ENCODE data around the gene SPDYE2B. TPM values are rescaled to one million over a fixed set of nuclear protein-coding genes. Genes with fewer than 3 reads are reported as not detected.
"Not testable (repeated sequence)": the region's sequence is repeated elsewhere in the genome, so short reads cannot be mapped to it uniquely, and the experiment has no call there.

Gene SPDYE2B
- total and polyA plus RNA-seq, 11 donors = not detected

DNA sequence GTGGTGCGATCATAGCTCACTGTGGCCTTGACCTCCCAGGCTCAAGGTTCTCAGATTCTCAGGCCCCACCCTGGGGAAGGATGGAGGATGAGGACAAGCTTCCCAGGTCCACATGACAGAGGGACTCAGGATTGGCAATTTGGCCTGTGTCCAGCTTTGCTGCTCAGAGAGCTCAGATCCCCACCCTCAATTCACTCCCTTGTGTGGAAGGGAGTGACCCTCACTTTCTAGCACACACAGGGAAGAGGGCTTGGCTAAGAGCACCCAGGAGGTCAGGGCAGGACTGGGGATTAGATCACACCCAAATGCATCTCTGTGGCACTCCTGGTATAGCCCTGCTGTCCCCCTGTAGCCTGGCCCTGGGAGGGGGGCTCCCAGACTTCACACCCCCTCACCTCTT, 6.7 kb upstream of the SPDYE2B start:
- DNase-seq; H3K27ac ChIP-seq; ATAC-seq; H3K4me1 ChIP-seq; H3K36me3 ChIP-seq; H3K27me3 ChIP-seq; H3K9me3 ChIP-seq; H3K4me3 ChIP-seq; intact Hi-C loops (cut with DNase I): not testable (repeated sequence)
- WGBS, 4 donors = 71% methylated on average over 1 of the region's 1 CpG; no CpG with 5 or more reads in 3 of the 4 donors

DNA sequence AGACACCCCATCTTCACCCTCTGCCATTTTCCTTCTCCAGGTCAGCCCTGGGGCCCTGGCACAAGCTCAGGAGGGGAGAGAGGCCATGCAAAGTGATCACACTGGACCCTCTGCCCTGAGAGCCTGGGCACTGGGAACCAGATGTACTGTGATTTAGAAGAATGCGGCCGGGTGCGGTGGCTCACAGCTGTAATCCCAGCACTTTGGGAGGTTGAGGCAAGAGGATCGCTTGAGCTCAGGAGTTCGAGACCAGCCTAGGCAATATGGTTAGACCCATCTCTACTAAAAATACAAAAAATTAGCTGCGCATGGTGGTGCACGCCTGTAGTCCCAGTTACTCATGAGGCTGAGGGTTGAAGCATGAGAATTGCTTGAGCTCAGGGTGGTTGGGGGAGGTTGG, 2.3 kb upstream of the SPDYE2B start:
- intact Hi-C loops (cut with DNase I); H3K27me3 ChIP-seq; H3K36me3 ChIP-seq; H3K4me3 ChIP-seq; H3K4me1 ChIP-seq; H3K27ac ChIP-seq; H3K9me3 ChIP-seq: not testable (repeated sequence)
- ATAC-seq (peak in 1 of 4 donors; percentile 6), DNase-seq (peak in 1 of 5 donors; percentile 50)
- 91 to 99% (median 96%) methylated on average over 5 to 6 of the region's 7 CpGs for WGBS, 4 donors

- H3K9me3 ChIP-seq; H3K27me3 ChIP-seq; H3K36me3 ChIP-seq; H3K4me1 ChIP-seq; H3K27ac ChIP-seq; ATAC-seq; intact Hi-C loops (cut with DNase I); H3K4me3 ChIP-seq; DNase-seq: not testable (repeated sequence)
- 69 to 90% (median 73%) methylated on average over 4 of the region's 11 CpGs; no CpG with 5 or more reads in 1 of the 4 donors for WGBS, 4 donors
These were observed 14.6 kb downstream of the SPDYE2B start for GRCh38 chr7:102664765-102665164.

DNA sequence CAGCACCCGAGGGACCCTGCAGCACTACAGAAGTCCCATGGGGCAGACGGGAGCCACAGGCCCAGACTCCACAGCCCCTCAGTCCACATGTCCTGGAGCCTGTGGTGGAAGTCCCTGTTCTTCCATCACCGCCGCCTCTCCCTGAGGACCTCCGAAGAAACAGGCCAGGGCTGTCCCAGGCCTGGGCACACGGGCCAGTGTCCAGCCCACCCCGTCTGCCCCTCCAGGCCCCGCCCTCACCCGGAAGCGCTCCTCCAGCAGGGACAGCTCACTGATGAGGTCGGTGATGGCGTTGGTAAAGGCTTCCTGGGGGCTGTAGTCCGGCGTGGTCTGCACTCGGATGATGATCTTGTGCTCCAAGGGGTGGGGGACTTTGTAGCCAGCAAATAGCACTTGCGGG, 16.7 kb downstream of the SPDYE2B start:
- DNase-seq; H3K4me1 ChIP-seq; H3K27me3 ChIP-seq; H3K36me3 ChIP-seq; H3K4me3 ChIP-seq; intact Hi-C loops (cut with DNase I); H3K9me3 ChIP-seq; H3K27ac ChIP-seq: not testable (repeated sequence)
- WGBS, 4 donors = no CpG with 5 or more reads among the region's 16 CpGs
- ATAC-seq = peak in 1 of 4 donors; percentile 6

GRCh38 chr7:102667523-102667922, 17.4 kb downstream of the SPDYE2B start:
- H3K4me3 ChIP-seq; H3K4me1 ChIP-seq; intact Hi-C loops (cut with DNase I); H3K27me3 ChIP-seq; H3K27ac ChIP-seq; ATAC-seq; H3K9me3 ChIP-seq; H3K36me3 ChIP-seq: not testable (repeated sequence)
- peak in 2 of 5 donors; percentile 10 to 12 for DNase-seq
- 77 to 92% methylated on average over 8 to 9 of the region's 14 CpGs; no CpG with 5 or more reads in 2 of the 4 donors for WGBS, 4 donors

DNA sequence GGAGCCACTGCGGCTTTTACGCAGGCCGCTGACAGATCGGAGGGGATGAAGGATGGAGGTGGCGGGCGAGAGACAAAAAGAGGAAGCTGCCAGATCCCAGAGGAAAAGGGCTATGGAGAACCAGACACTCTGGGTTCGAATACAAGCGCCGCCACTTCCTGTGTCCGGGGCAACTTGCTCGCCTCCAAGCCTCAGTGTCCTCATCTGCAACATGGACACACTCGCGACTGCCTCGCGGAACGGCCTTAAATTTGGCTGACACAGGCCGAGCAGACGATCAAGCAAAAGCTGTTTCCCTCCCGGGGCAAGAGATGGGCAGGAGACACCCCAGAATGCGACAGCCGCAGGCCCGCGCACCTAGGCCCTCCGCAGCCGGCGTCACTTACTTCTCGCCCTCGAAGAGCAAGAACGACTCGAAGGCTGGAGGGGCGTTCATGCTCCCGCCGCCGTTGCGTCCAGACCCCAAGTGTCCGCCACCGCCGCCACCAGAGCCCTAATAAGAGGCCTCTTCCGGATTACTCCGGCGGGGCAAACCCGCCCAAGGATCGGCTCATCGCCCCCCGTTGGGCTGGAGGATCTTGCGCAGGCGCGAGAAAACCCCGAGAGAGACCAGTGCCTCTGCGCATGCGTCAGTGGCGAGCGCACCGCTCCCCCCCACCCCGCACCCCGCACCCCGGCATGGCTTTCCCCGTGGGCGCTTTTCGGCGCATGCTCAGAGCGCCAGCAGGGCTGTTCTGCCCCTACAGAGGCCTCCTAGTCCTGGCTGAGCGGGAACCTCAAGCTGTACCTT, 21.2 kb downstream of the SPDYE2B start, which contains the start of gene POLR2J2:
Gene POLR2J2 (minus strand): TSS at position 498 of the 790 bp plus-strand sequence. CDS start 62 bp downstream, at position 436.
- DNase-seq (peak in 4 of 5 donors; percentile 17 to 96 (median 88)), ATAC-seq (peak; percentile 73 to 91 (median 76))
- Histone ChIP-seq H3K27ac (peak within 1 kb of the TSS in 5 of 12 donors; percentile 22 to 76 (median 46)), H3K4me3 (peak within 1 kb of the TSS in 10 of 12 donors; percentile 30 to 68 (median 54))
- H3K36me3 ChIP-seq; H3K27me3 ChIP-seq; H3K9me3 ChIP-seq; H3K4me1 ChIP-seq; intact Hi-C loops (cut with DNase I): not testable (repeated sequence)
- WGBS, 4 donors = 0 to 1% methylated on average over 12 to 44 of the region's 63 CpGs; no CpG with 5 or more reads in 2 of the 4 donors
- TF ChIP-seq CTCF (IDR thresholded peaks at IDR 0.05) = peak in 2 of 12 donors; percentile 15 to 30

DNA sequence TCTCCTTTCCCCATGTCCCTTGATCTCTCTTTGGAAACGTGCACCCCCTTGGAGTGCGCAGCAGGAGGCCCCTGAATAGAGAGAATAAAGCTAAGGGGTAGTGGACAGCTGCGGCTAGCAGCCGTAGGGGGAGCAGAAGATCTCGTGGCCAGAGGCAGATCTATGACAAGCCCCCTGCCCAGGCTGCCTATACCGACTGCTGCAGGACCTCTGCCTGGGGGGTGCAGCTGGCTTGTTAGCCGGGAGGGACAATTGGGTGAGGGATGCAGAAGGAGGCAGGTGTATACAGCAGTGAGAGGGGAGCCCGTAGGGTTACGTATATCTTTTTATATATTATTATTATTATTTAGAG, 21.8 kb downstream of the SPDYE2B start:
- peak overlapping the region in 6 of 12 donors; percentile 48 to 68 (median 58) for H3K4me3 ChIP-seq
- H3K36me3 ChIP-seq; DNase-seq; H3K9me3 ChIP-seq; intact Hi-C loops (cut with DNase I); H3K27me3 ChIP-seq; H3K27ac ChIP-seq; H3K4me1 ChIP-seq: not testable (repeated sequence)
- peak in 1 of 4 donors; percentile 1 for ATAC-seq
- no CpG with 5 or more reads among the region's 9 CpGs for WGBS, 4 donors

DNA sequence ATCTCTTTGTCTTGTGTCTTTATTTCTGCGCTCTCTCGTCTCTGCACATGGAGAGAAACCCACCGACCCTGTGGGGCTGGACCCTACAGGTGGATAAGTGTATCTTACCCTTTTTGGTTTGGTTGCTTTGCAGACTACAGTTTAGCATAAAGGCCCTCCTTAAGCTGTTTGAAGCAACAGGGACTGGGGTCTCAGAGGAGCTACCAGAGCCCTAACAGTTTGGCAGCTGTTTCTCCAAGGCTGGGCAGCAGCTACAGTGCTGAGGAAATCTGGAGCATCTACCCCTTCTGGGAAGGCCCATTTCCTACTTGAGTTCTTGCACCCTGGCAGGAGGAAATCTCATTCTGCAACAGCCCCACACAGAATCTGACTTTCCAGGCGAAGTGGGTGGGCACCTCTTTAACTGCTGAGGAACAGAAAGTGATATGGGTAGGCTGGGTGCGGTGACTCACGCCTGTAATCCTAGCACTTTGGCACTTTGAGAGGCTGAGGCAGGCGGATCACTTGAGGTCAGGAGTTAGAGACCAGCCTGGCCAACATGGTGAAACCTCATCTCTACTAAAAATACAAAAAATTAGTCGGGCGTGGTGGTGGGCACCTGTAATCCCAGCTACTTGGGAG, 23.4 kb downstream of the SPDYE2B start:
- H3K36me3 ChIP-seq; DNase-seq; H3K27me3 ChIP-seq; H3K4me1 ChIP-seq; intact Hi-C loops (cut with DNase I); H3K4me3 ChIP-seq; H3K27ac ChIP-seq; H3K9me3 ChIP-seq; ATAC-seq: not testable (repeated sequence)
- no CpG with 5 or more reads among the region's 9 CpGs for WGBS, 4 donors

GRCh38 chr7:102675545-102675944, 25.4 kb downstream of the SPDYE2B start:
- 83 to 91% methylated on average over 1 of the region's 2 CpGs; no CpG with 5 or more reads in 2 of the 4 donors for WGBS, 4 donors

GRCh38 chr7:102680780-102681179, 30.7 kb downstream of the SPDYE2B start:
- intact Hi-C loops (cut with DNase I); H3K27me3 ChIP-seq; H3K36me3 ChIP-seq; H3K4me1 ChIP-seq; H3K4me3 ChIP-seq; DNase-seq; H3K27ac ChIP-seq; H3K9me3 ChIP-seq: not testable (repeated sequence)
- WGBS, 4 donors = no CpG with 5 or more reads among the region's 5 CpGs
- ATAC-seq = peak in 3 of 4 donors; percentile 5 to 31 (median 25)

More at GRCh38 chr7:102675545-102675944, 25.4 kb downstream of the SPDYE2B start:
- H3K4me3 ChIP-seq; H3K36me3 ChIP-seq; ATAC-seq; H3K4me1 ChIP-seq; DNase-seq; intact Hi-C loops (cut with DNase I); H3K9me3 ChIP-seq; H3K27ac ChIP-seq; H3K27me3 ChIP-seq: not testable (repeated sequence)
